Measurements from ENCODE around the gene ISYNA1.

DNA sequence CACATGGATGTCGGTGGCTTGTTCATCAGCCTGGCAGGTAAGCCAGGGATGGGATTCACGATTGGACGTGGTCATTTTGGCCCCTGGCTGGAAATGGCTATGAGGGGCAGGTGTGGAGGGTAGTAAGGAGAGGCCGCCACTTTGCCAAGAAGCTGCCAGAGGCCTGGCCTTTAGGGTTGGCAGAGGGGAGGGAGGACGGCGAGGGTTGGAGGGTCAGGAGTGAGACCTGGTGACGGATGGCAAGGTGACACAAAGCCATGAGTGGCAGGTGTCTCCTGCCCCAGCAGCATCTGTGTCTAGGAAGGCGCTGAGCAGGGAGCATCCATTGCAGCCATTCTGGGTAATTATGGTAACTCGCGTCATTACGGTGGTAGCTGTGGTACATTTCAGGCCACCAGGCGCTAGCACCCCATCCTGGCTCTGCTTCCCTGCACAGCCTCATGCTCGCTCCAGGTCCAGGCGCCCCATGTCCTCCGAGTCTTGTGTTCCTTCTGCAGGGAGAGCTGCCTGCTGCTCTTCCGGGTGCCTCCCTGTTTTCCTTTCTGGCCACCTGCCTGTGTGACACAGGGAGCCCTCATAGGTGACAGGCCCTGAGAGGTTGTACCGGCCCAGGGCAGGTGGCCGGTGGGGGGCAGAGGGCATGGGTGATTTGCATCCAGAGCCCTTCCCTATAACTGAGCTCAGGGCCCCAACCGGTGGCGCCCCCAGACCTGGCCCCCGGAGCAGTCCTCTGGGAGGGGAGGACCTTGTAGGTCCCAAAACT, 14.5 kb downstream of the ISYNA1 start:
- TF ChIP-seq, protein P1, sequence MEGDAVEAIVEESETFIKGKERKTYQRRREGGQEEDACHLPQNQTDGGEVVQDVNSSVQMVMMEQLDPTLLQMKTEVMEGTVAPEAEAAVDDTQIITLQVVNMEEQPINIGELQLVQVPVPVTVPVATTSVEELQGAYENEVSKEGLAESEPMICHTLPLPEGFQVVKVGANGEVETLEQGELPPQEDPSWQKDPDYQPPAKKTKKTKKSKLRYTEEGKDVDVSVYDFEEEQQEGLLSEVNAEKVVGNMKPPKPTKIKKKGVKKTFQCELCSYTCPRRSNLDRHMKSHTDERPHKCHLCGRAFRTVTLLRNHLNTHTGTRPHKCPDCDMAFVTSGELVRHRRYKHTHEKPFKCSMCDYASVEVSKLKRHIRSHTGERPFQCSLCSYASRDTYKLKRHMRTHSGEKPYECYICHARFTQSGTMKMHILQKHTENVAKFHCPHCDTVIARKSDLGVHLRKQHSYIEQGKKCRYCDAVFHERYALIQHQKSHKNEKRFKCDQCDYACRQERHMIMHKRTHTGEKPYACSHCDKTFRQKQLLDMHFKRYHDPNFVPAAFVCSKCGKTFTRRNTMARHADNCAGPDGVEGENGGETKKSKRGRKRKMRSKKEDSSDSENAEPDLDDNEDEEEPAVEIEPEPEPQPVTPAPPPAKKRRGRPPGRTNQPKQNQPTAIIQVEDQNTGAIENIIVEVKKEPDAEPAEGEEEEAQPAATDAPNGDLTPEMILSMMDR (IDR thresholded peaks at IDR 0.05): no peak
- no peak for TF ChIP-seq POLR2A (IDR thresholded peaks at IDR 0.05; ENCODE audit: low read depth)

All from esophagus muscularis mucosa (tissue), 3 donors.